Loucy (cell line): ENCODE measurements around the gene RETREG3.

Source experiments
- H2AFZ ChIP-seq: fragments of 200-600 bp; sonication (generic); 2 replicates; pipeline ENCODE4 v1.6.0; 2016; ENCODE audit warnings: antibody characterized with exemption, mild to moderate bottlenecking, low read length, moderate library complexity
- H3F3A ChIP-seq: fragments of 200-600 bp; 2 replicates; pipeline ENCODE4 v1.6.0; 2016; ENCODE audit warnings: antibody characterized with exemption, low read depth, mild to moderate bottlenecking
- H3K27me3 ChIP-seq: fragments of 200-600 bp; sonication (generic); 2 replicates; pipeline ENCODE4 v1.6.1; 2014; ENCODE audit warnings: low read length, mild to moderate bottlenecking; ENCODE audit not compliant: insufficient read depth, poor library complexity, severe bottlenecking
- H3K36me3 ChIP-seq: fragments of 200-600 bp; sonication (generic); 2 replicates; pipeline ENCODE4 v1.6.1; 2016; ENCODE audit warnings: low read length; ENCODE audit not compliant: insufficient read depth
- H3K4me1 ChIP-seq: fragments of 200-600 bp; sonication (generic); 2 replicates; pipeline ENCODE4 v1.5.1; 2014; ENCODE audit warnings: low read length, mild to moderate bottlenecking; ENCODE audit not compliant: insufficient read depth, poor library complexity, severe bottlenecking
- H3K4me2 ChIP-seq: fragments of 200-600 bp; sonication (generic); 2 replicates; pipeline ENCODE4 v1.6.0; 2014; ENCODE audit warnings: antibody characterized with exemption, low read length, low read depth, mild to moderate bottlenecking; ENCODE audit not compliant: poor library complexity, severe bottlenecking
- H3K4me3 ChIP-seq: fragments of 200-600 bp; sonication (generic); 2 replicates; pipeline ENCODE4 v1.5.1; 2014; ENCODE audit warnings: low read length, mild to moderate bottlenecking, mixed read lengths; ENCODE audit not compliant: poor library complexity, severe bottlenecking
- H3K79me2 ChIP-seq: fragments of 200-600 bp; sonication (generic); 2 replicates; pipeline ENCODE4 v1.6.1; 2014; ENCODE audit warnings: low read length; ENCODE audit not compliant: insufficient read depth
- H3K9ac ChIP-seq: fragments of 200-600 bp; sonication (generic); 2 replicates; pipeline ENCODE4 v1.6.0; 2014; ENCODE audit warnings: mild to moderate bottlenecking, low read depth, low read length, moderate library complexity; ENCODE audit not compliant: poor library complexity, severe bottlenecking
- H3K9me2 ChIP-seq: fragments of 200-600 bp; sonication (generic); replicated peaks from 2 replicates; pipeline ENCODE4 v1.6.1; 2016; ENCODE audit warnings: low read depth, low read length, mixed read lengths
- H3K9me3 ChIP-seq: fragments of 200-600 bp; sonication (generic); 2 replicates; pipeline ENCODE4 v1.6.1; 2014; ENCODE audit warnings: mild to moderate bottlenecking, antibody characterized with exemption, low read length, low read depth; ENCODE audit not compliant: insufficient read depth
- H4K20me1 ChIP-seq: fragments of 200-600 bp; sonication (generic); 2 replicates; pipeline ENCODE4 v1.6.0; 2014; ENCODE audit warnings: antibody characterized with exemption, low read length, mild to moderate bottlenecking; ENCODE audit not compliant: insufficient read depth, poor library complexity, severe bottlenecking
- CTCF ChIP-seq: fragments of 200-600 bp; sonication (generic); conservative IDR thresholded peaks from 2 replicates; pipeline ENCODE4 v1.5.1; 2014; ENCODE audit warnings: mild to moderate bottlenecking, antibody characterized with exemption, low read length
- EZH2phosphoT487 ChIP-seq: fragments of 200-600 bp; IDR thresholded peaks from 2 replicates; pipeline ENCODE4 v1.6.1; 2018; ENCODE audit warnings: antibody characterized with exemption, mild to moderate bottlenecking, moderate library complexity, borderline replicate concordance

Gene RETREG3

GRCh38 chr17:42536372-42537155 is 72.6 kb downstream of the RETREG3 start:
- peak overlapping the region; percentile 84 for H3K4me3 ChIP-seq
- H2AFZ ChIP-seq = peak overlapping the region; percentile 32; the same call in 1 of the 2 replicates
- no peaks in the 10 kb centered on the region for H3K9me2 ChIP-seq
- H3K79me2 ChIP-seq = peaks cover 41% of the 10 kb centered on the region
- H3K27me3 ChIP-seq = no peaks in the 10 kb centered on the region
- H3K9ac ChIP-seq = peak overlapping the region; percentile 91
- TF ChIP-seq EZH2phosphoT487 = no peak
- TF ChIP-seq CTCF = no peak
- peak overlapping the region; percentile 96 for H3K4me2 ChIP-seq
- H3K36me3 ChIP-seq = no peaks in the 10 kb centered on the region
- peaks cover 40% of the 10 kb centered on the region for H3K4me1 ChIP-seq
- H3K9me3 ChIP-seq = no peaks in the 10 kb centered on the region
- H3F3A ChIP-seq = peaks cover 2% of the 10 kb centered on the region; the same call in 1 of the 2 replicates
- peaks cover 8% of the 10 kb centered on the region for H4K20me1 ChIP-seq

- Histone ChIP-seq H3K27me3 (no peaks in the 10 kb centered on the region), H3K9me2 (no peaks in the 10 kb centered on the region), H3K9ac (peak within 1 kb of the TSS; percentile 91), H3F3A (peaks cover 6% of the 10 kb centered on the region; the same call in 1 of the 2 replicates), H3K36me3 (no peaks in the 10 kb centered on the region), H3K79me2 (peaks cover 41% of the 10 kb centered on the region), H3K9me3 (no peaks in the 10 kb centered on the region), H3K4me1 (peaks cover 40% of the 10 kb centered on the region), H2AFZ (peak within 1 kb of the TSS; percentile 44), H3K4me3 (peak within 1 kb of the TSS; percentile 84), H3K4me2 (peak within 1 kb of the TSS; percentile 96), H4K20me1 (peaks cover 8% of the 10 kb centered on the region)
- TF ChIP-seq EZH2phosphoT487 = no peak
- no peak for TF ChIP-seq CTCF
Observed at GRCh38 chr17:42536048-42536371, 73.2 kb downstream of the RETREG3 start, which contains the start of gene NAGLU. Gene NAGLU, plus strand, starts transcription at chr17:42536241. Its CDS starts 32 bp downstream, at chr17:42536273.

- peak overlapping the region; percentile 88 for H3K4me2 ChIP-seq
- TF ChIP-seq EZH2phosphoT487 (no peak), CTCF (no peak)
- peaks cover 41% of the 10 kb centered on the region for H3K4me1 ChIP-seq
- peak overlapping the region; percentile 75 for H3K9ac ChIP-seq
- no peaks in the 10 kb centered on the region for H3K36me3 ChIP-seq
- H4K20me1 ChIP-seq = peaks cover 8% of the 10 kb centered on the region
- no peaks in the 10 kb centered on the region for H3K9me3 ChIP-seq
- no peaks in the 10 kb centered on the region for H3K9me2 ChIP-seq
- no peaks in the 10 kb centered on the region for H3K27me3 ChIP-seq
- H3K79me2 ChIP-seq = peaks cover 41% of the 10 kb centered on the region
- H2AFZ ChIP-seq = peak overlapping the region; percentile 44; the same call in 1 of the 2 replicates
- peak overlapping the region; percentile 84 for H3K4me3 ChIP-seq
- H3F3A ChIP-seq = peaks cover 12% of the 10 kb centered on the region
Observed at GRCh38 chr17:42535155-42536047, 73.8 kb downstream of the RETREG3 start.
